SK-N-SH (cell line): ENCODE measurements around the gene ZNF503. TPM values are rescaled to one million over a fixed set of nuclear protein-coding genes. Genes with fewer than 3 reads are reported as not detected.

Source experiments
- CTCF ChIA-PET: fragments of 300-600, 350-600 bp; formaldehyde crosslinking; extraction: SDS; loops from one replicate; lab custom pipeline; 2021; lab: Yijun Ruan, JAX
- POLR2A ChIA-PET: fragments of 350-600 bp; sonication (Branson Sonifier 250); formaldehyde crosslinking; extraction: SDS; loops from one replicate; lab custom pipeline; 2020; ENCODE audit warnings: antibody characterized with exemption, inconsistent platforms; lab: Yijun Ruan, JAX
- DNase-seq: peaks from one replicate; pipeline ENCODE4 v3.0.0; 2012
- H2AFZ ChIP-seq: fragments of 200-600 bp; sonication (generic); 2 replicates; pipeline ENCODE4 v1.8.1; 2016; ENCODE audit warnings: antibody characterized with exemption, mild to moderate bottlenecking, low read depth
- H3F3A ChIP-seq: fragments of 200-600 bp; sonication (generic); replicated peaks from 2 replicates; pipeline ENCODE3; 2016; ENCODE audit warnings: antibody characterized with exemption, mild to moderate bottlenecking; ENCODE audit not compliant: insufficient read depth
- H3K27ac ChIP-seq, 2 experiments: fragments of 200-500 bp in 1 of 2; fragments of 200-600 bp in 1 of 2; sonication (Bioruptor generic) in 1 of 2; sonication (generic), shearing (Covaris generic) in 1 of 2; 2 replicates each; pipeline versions ENCODE4 v1.5.1 to v1.6.1; 2014 to 2016; ENCODE audit warnings: low read depth in 2 of 2, inconsistent platforms in 1 of 2, low read length in 1 of 2, mild to moderate bottlenecking in 1 of 2, mixed read lengths in 1 of 2
- H3K27me3 ChIP-seq: fragments of 200-600 bp; sonication (generic), shearing (Covaris generic); 2 replicates; pipeline ENCODE4 v1.6.1; 2016; ENCODE audit warnings: mixed run types; ENCODE audit not compliant: insufficient read depth
- H3K36me3 ChIP-seq, 2 experiments: fragments of 200-500 bp in 1 of 2; fragments of 200-600 bp in 1 of 2; sonication (Bioruptor generic) in 1 of 2; sonication (generic) in 1 of 2; replicated peaks in 1 of 2; 2 replicates each; pipeline versions ENCODE3 to v1.5.1; 2014 to 2016; ENCODE audit warnings: low read length in 1 of 2, mild to moderate bottlenecking in 1 of 2; ENCODE audit not compliant: insufficient read depth in 2 of 2, control insufficient read depth in 1 of 2
- H3K4me1 ChIP-seq, 2 experiments: fragments of 200-500 bp in 1 of 2; fragments of 200-600 bp in 1 of 2; sonication (Bioruptor generic) in 1 of 2; sonication (generic), shearing (Covaris generic) in 1 of 2; 2 replicates each; pipeline versions ENCODE4 v1.5.1 to v1.6.1; 2014 to 2016; ENCODE audit warnings: low read depth in 1 of 2, low read length in 1 of 2, mixed run types in 1 of 2; ENCODE audit not compliant: insufficient read depth in 2 of 2, control insufficient read depth in 1 of 2
- H3K4me2 ChIP-seq: fragments of 200-600 bp; sonication (generic), shearing (Covaris generic); 2 replicates; pipeline ENCODE4 v1.6.1; 2017; ENCODE audit warnings: mixed run types
- H3K4me3 ChIP-seq, 2 experiments: fragments of 200-500 bp in 1 of 2; fragments of 200-600 bp in 1 of 2; sonication (Bioruptor generic) in 1 of 2; sonication (generic), shearing (Covaris generic) in 1 of 2; 2 replicates each; pipeline versions ENCODE4 v1.5.1 to v1.8.1; 2014 to 2016; ENCODE audit warnings: low read depth in 2 of 2, inconsistent platforms in 1 of 2, low read length in 1 of 2, mild to moderate bottlenecking in 1 of 2, mixed read lengths in 1 of 2, moderate library complexity in 1 of 2
- H3K79me2 ChIP-seq: fragments of 200-600 bp; sonication (generic); 2 replicates; pipeline ENCODE4 v1.8.1; 2017; ENCODE audit warnings: mild to moderate bottlenecking; ENCODE audit not compliant: insufficient read depth
- H3K9ac ChIP-seq: fragments of 200-600 bp; sonication (generic); 2 replicates; pipeline ENCODE4 v1.6.1; 2017; ENCODE audit warnings: mixed run types
- H3K9me2 ChIP-seq: fragments of 200-600 bp; sonication (generic); 2 replicates; pipeline ENCODE4 v1.6.1; 2017; ENCODE audit warnings: mixed run types
- H3K9me3 ChIP-seq: fragments of 200-600 bp; sonication (generic); 2 replicates; pipeline ENCODE4 v1.6.1; 2017; ENCODE audit warnings: mixed run types, mild to moderate bottlenecking, moderate library complexity
- H4K20me1 ChIP-seq: fragments of 200-600 bp; sonication (generic); 2 replicates; pipeline ENCODE4 v1.6.1; 2017; ENCODE audit warnings: mild to moderate bottlenecking, mixed run types; ENCODE audit not compliant: insufficient read depth
- FOSL2 ChIP-seq: IDR thresholded peaks from 2 replicates; pipeline ENCODE4 v1.4.0; 2012; ENCODE audit warnings: low read depth, mild to moderate bottlenecking, moderate library complexity, borderline replicate concordance
- GABPA ChIP-seq: IDR thresholded peaks from 2 replicates; pipeline ENCODE4 v1.4.0; 2012; ENCODE audit warnings: low read depth, mild to moderate bottlenecking
- JUND ChIP-seq: IDR thresholded peaks from 2 replicates; pipeline ENCODE4 v1.4.0; 2012
- WGBS: methylation state at CpG from one replicate; pipeline ENCODE4 v1.1.6; 2017; ENCODE audit warnings: low lambda C conversion rate; 5-methylcytosine and 5-hydroxymethylcytosine counted together
- polyA plus RNA-seq, 3 experiments: library from polyadenylated mRNA; depleted of rRNA; stranded (reverse); fragments of >200 nt; gene quantifications; 2 replicates each; pipeline ENCODE4 v1.2.3, GENCODE V29; 2012
- TF ChIP-seq, protein P1 (sequence below): fragments of 200-600 bp; sonication (generic); IDR thresholded peaks from 2 replicates; pipeline ENCODE4 v1.6.1; 2017; ENCODE audit warnings: antibody characterized with exemption, mild to moderate bottlenecking, moderate library complexity

ZNF503 gene
- polyA plus RNA-seq, 1 of the 3 experiments (the other 2 are of a cell fraction): 5.9 TPM

DNA sequence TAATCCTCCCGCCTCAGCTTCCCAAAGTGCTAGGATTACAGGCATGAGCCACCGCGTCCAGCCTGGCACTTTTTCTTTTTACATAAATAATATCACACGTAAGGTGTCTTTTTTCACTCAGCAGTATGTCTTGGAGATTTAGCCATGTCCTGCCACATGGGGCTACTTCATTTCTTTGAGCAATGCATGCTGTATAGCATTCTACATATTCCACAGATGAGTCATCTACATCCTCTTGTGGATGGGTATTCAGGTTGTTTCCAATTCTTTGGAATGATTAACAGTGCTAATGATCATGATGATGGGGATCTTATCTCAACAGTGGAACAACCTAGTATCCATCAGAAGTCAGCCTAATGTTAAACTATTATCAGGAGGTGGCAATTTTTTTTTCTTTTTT lies 50.8 kb downstream of the ZNF503 start:
- Histone ChIP-seq H3K9ac (no peak overlapping the region), H3K36me3 (no peaks in the 10 kb centered on the region), H3K27me3 (no peaks in the 10 kb centered on the region), H3K27ac (no peak overlapping the region), H3K4me1 (no peaks in the 10 kb centered on the region; a peak in 1 of 4 replicates), H4K20me1 (no peaks in the 10 kb centered on the region), H3F3A (no peaks in the 10 kb centered on the region), H3K9me3 (no peaks in the 10 kb centered on the region), H3K4me2 (no peak overlapping the region), H3K79me2 (no peaks in the 10 kb centered on the region), H3K4me3 (no peak overlapping the region), H2AFZ (no peak overlapping the region), H3K9me2 (no peaks in the 10 kb centered on the region)
- DNase-seq: no peak
- TF ChIP-seq JUND (0 out of 2 replicates have a peak, but pooled peaks have one; percentile 29), GABPA (no peak), FOSL2 (peak; percentile 33; the same call in 1 of the 2 replicates)
- TF ChIP-seq, protein P1, sequence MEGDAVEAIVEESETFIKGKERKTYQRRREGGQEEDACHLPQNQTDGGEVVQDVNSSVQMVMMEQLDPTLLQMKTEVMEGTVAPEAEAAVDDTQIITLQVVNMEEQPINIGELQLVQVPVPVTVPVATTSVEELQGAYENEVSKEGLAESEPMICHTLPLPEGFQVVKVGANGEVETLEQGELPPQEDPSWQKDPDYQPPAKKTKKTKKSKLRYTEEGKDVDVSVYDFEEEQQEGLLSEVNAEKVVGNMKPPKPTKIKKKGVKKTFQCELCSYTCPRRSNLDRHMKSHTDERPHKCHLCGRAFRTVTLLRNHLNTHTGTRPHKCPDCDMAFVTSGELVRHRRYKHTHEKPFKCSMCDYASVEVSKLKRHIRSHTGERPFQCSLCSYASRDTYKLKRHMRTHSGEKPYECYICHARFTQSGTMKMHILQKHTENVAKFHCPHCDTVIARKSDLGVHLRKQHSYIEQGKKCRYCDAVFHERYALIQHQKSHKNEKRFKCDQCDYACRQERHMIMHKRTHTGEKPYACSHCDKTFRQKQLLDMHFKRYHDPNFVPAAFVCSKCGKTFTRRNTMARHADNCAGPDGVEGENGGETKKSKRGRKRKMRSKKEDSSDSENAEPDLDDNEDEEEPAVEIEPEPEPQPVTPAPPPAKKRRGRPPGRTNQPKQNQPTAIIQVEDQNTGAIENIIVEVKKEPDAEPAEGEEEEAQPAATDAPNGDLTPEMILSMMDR: peak; percentile 9; the same call in 1 of the 2 replicates
- ChIA-PET CTCF (no interaction called here), POLR2A (interaction anchor here (0.6 kb wide), 1 partner anchor 672 kb away, joined by 3 read pairs; no protein-coding TSS in a partner anchor)
- 81% methylated on average over 4 of the region's 4 CpGs for WGBS

Other genes starting within 250 kb of the ZNF503 start
- gene VDAC2, start 191.0 kb downstream of the ZNF503 start, polyA plus RNA-seq (2012; rRNA removed): 98.3 and 101 TPM in 2 replicates
- gene COMTD1, start 165.8 kb downstream of the ZNF503 start, polyA plus RNA-seq (2012; rRNA removed): 7.6 and 8.0 TPM in 2 replicates
- 0.37 and 0.95 TPM in 2 replicates for gene LRMDA, start 29.9 kb upstream of the ZNF503 start, polyA plus RNA-seq (2012; rRNA removed)